Gastrocnemius medialis (tissue), 4 donors: ENCODE data around the gene MICB. TPM values are rescaled to one million over a fixed set of nuclear protein-coding genes. Genes with fewer than 3 reads are reported as not detected.
A peak's percentile ranks its signal among the peaks of the same experiment; 100 is the strongest.

ENCODE experiments used
- ATAC-seq, 2 donors: fragments of 150-250 bp; one replicate each; pipeline ENCODE4 v1.9.1; 2016
- DNase-seq, 2 donors: peaks; one replicate each; pipeline ENCODE4 v3.0.0-alpha.2; 2019
- H3K27ac ChIP-seq, 4 donors: fragments of 200-600 bp; sonication (generic); 1 replicate in 1 of 4; 2 replicates in 3 of 4; pipeline ENCODE4 v1.5.1; 2016 to 2018; ENCODE audit warnings: mild to moderate bottlenecking in 2 of 4, moderate library complexity in 1 of 4
- H3K27me3 ChIP-seq, 3 donors: fragments of 200-600 bp; sonication (generic) in 2 of 3; 1 replicate in 1 of 3; 2 replicates in 2 of 3; pipeline versions ENCODE4 v1.5.1 to v1.6.0; 2016 to 2019; ENCODE audit warnings: mild to moderate bottlenecking in 1 of 3, moderate library complexity in 1 of 3
- H3K36me3 ChIP-seq, 2 donors: fragments of 200-600 bp; sonication (generic) in 1 of 2; one replicate each; pipeline ENCODE4 v1.5.1; 2017 to 2018
- H3K4me1 ChIP-seq, 2 donors: fragments of 200-600 bp; sonication (generic) in 1 of 2; one replicate each; pipeline ENCODE4 v1.5.1; 2016 to 2017; ENCODE audit warnings: mild to moderate bottlenecking in 2 of 2
- H3K4me3 ChIP-seq, 4 donors: fragments of 200-600 bp; sonication (generic) in 3 of 4; 1 replicate in 1 of 4; 2 replicates in 3 of 4; pipeline ENCODE4 v1.5.1; 2016 to 2019; ENCODE audit warnings: mild to moderate bottlenecking in 2 of 4
- H3K9me3 ChIP-seq, 3 donors: fragments of 200-600 bp; sonication (generic) in 2 of 3; 1 replicate in 1 of 3; 2 replicates in 2 of 3; pipeline ENCODE4 v1.5.1; 2016 to 2019
- CTCF ChIP-seq, 5 experiments: fragments of 450-650 bp in 3 of 5; fragments of 200-600 bp in 2 of 5; sonication (generic) in 2 of 5; IDR thresholded peaks in 4 of 5; conservative IDR thresholded peaks in 1 of 5; 1 replicate in 4 of 5; 2 replicates in 1 of 5; pipeline ENCODE4 v1.5.1; 2016 to 2019; ENCODE audit warnings: antibody characterized with exemption in 5 of 5, mild to moderate bottlenecking in 3 of 5, moderate library complexity in 3 of 5
- POLR2A ChIP-seq, 2 donors: fragments of 450-650 bp; IDR thresholded peaks; one replicate each; pipeline ENCODE4 v1.6.1; 2017; ENCODE audit warnings: antibody characterized with exemption in 2 of 2, mild to moderate bottlenecking in 2 of 2, moderate library complexity in 2 of 2
- in situ Hi-C, 4 donors: fragments of 200-750 bp; cut with MboI; loops; one replicate each; pipeline versions ENCODE4 v1.15.0 to v1.8.0; 2017; ENCODE audit warnings: low sequenced_read_pairs in 4 of 4
- intact Hi-C: fragments of 100-400 bp; cut with DNase I; formaldehyde crosslinking; loops from one replicate; pipeline ENCODE4 v1.15.1; 2023; ENCODE audit warnings: low total_unique reads
- total RNA-seq, 4 donors: library from RNA; depleted of rRNA; stranded (reverse); fragments of >200 nt; gene quantifications; one replicate each; pipeline versions ENCODE4 v1.1.0 to v1.2.3, GENCODE V29; 2016

Gene MICB
- total RNA-seq, 4 donors from 2014 or later: 0.20 to 1.2 (median 0.50) TPM

GRCh38 chr6:31464252-31465184 is 33.4 kb upstream of the MICB start:
- H3K9me3 ChIP-seq: no peaks in the 10 kb centered on the region
- DNase-seq (no peak), ATAC-seq (no peak)
- H3K27me3 ChIP-seq: no peaks in the 10 kb centered on the region
- H3K4me1 ChIP-seq: peaks cover 3% of the 10 kb centered on the region in 2 donors
- intact Hi-C loops (no loop called here), in situ Hi-C loops (no loop called here)
- no peaks in the 10 kb centered on the region for H3K36me3 ChIP-seq
- H3K27ac ChIP-seq: peak overlapping the region in 1 of 4 donors; percentile 74
- TF ChIP-seq CTCF (IDR thresholded peaks at IDR 0.05 in 4 of 5, conservative IDR thresholded peaks at IDR 0.05 in 1 of 5): no peak
- peak overlapping the region in 3 of 4 donors; percentile 32 to 67 (median 56) for H3K4me3 ChIP-seq

DNA sequence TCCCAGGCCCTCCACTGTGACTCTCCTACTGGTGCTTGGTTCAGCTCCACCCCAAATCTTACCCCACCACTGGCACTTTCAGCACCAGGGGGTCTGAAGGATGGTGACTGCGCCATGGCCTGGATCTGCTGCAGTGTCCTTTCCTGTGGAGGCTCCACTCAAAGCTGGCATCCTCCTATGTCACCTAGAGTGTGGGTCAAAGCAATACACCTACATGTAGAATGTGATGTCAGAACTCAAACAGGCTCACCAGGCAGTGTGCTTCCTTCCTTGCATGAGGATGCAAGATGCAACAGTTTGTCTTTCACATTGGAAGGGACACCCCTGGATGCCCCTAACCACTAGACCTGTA is 32.8 kb upstream of the MICB start:
- intact Hi-C loops: no loop called here
- H3K9me3 ChIP-seq: no peaks in the 10 kb centered on the region
- ATAC-seq (no peak), DNase-seq (no peak)
- H3K4me3 ChIP-seq: peak overlapping the region in 1 of 4 donors; percentile 56
- H3K4me1 ChIP-seq: peaks cover 3% of the 10 kb centered on the region in 2 donors
- no peak overlapping the region for H3K27ac ChIP-seq
- H3K27me3 ChIP-seq: no peaks in the 10 kb centered on the region
- in situ Hi-C loops: no loop called here
- no peaks in the 10 kb centered on the region for H3K36me3 ChIP-seq
- TF ChIP-seq CTCF (IDR thresholded peaks at IDR 0.05 in 4 of 5, conservative IDR thresholded peaks at IDR 0.05 in 1 of 5) (no peak), POLR2A (IDR thresholded peaks at IDR 0.05) (no peak)

GRCh38 chr6:31465718-31466117 is 32.2 kb upstream of the MICB start:
- in situ Hi-C loops: no loop called here
- no peak for DNase-seq
- no peak overlapping the region for H3K27ac ChIP-seq
- H3K27me3 ChIP-seq: no peaks in the 10 kb centered on the region
- H3K9me3 ChIP-seq: no peaks in the 10 kb centered on the region
- no peaks in the 10 kb centered on the region for H3K36me3 ChIP-seq
- no peak overlapping the region for H3K4me3 ChIP-seq
- H3K4me1 ChIP-seq: peaks cover 3% of the 10 kb centered on the region in 2 donors
- no peak for ATAC-seq
- intact Hi-C loops: no loop called here
- TF ChIP-seq CTCF (IDR thresholded peaks at IDR 0.05 in 4 of 5, conservative IDR thresholded peaks at IDR 0.05 in 1 of 5) (no peak), POLR2A (IDR thresholded peaks at IDR 0.05) (no peak)

DNA sequence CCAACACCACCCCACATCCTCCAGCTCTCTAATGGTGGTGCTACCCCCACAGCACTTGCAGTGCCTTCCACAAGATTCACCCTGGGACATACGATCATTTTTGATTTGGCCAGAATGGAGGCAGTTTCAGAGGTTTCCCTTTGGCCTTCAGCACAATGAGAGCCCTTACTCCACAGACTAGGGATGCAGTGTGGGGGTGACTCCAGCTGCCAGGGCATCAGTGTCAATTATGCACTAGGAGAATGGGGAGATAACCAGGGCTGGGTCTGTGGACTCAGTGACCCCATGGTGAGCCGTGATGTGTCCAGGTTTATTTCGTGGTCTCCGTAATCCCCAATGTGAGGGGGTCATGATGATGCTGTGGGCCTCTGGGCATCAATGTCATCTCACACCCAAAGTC is 31.5 kb upstream of the MICB start:
- no peak overlapping the region for H3K27ac ChIP-seq
- H3K4me1 ChIP-seq: peaks cover 3% of the 10 kb centered on the region in 2 donors
- no peaks in the 10 kb centered on the region for H3K27me3 ChIP-seq
- H3K4me3 ChIP-seq: no peak overlapping the region
- DNase-seq (no peak), ATAC-seq (no peak)
- TF ChIP-seq CTCF (IDR thresholded peaks at IDR 0.05 in 4 of 5, conservative IDR thresholded peaks at IDR 0.05 in 1 of 5): no peak
- TF ChIP-seq POLR2A (IDR thresholded peaks at IDR 0.05): no peak
- H3K36me3 ChIP-seq: no peaks in the 10 kb centered on the region
- in situ Hi-C loops: no loop called here
- intact Hi-C loops: no loop called here
- H3K9me3 ChIP-seq: no peaks in the 10 kb centered on the region
